ENCODE results near the gene L1TD1.
"Not testable (repeated sequence)": the region's sequence is repeated elsewhere in the genome, so short reads cannot be mapped to it uniquely, and the experiment has no call there.

L1TD1 gene

GRCh38 chr1:62237950-62238374 lies 43.3 kb downstream of the L1TD1 start:
- no peak for DNase-seq

- DNase-seq = no peak
Measured at GRCh38 chr1:62238507-62238906, 43.9 kb downstream of the L1TD1 start.

- not testable (repeated sequence) for DNase-seq
Measured at GRCh38 chr1:62239652-62240403, 45.2 kb downstream of the L1TD1 start.

GRCh38 chr1:62240651-62241370 lies 46.2 kb downstream of the L1TD1 start:
- no peak for DNase-seq

- DNase-seq = no peak
Measured at GRCh38 chr1:62241371-62242131, 46.9 kb downstream of the L1TD1 start.

GRCh38 chr1:62244380-62244779 lies 49.7 kb downstream of the L1TD1 start:
- DNase-seq = not testable (repeated sequence)

GRCh38 chr1:62245201-62245600 lies 50.6 kb downstream of the L1TD1 start:
- DNase-seq = no peak

- DNase-seq = no peak
Measured at GRCh38 chr1:62247391-62248168, 52.9 kb downstream of the L1TD1 start.

- DNase-seq = no peak
Measured at GRCh38 chr1:62250126-62250726, 55.6 kb downstream of the L1TD1 start.

- no peak for DNase-seq
Measured at GRCh38 chr1:62259551-62259950, 64.9 kb downstream of the L1TD1 start.

GRCh38 chr1:62260688-62261087 lies 66.0 kb downstream of the L1TD1 start:
- DNase-seq = no peak
